Ascending aorta (tissue), 2 donors: ENCODE measurements around the gene GLDC. TPM values are rescaled to one million over a fixed set of nuclear protein-coding genes. Genes with fewer than 3 reads are reported as not detected.

Experiments used
- DNase-seq, 2 donors: peaks; one replicate each; pipeline ENCODE4 v3.0.0-alpha.2; 2019; ENCODE audit warnings: low spot score in 2 of 2
- H3K27ac ChIP-seq, 2 donors: fragments of 200-600 bp; sonication (generic); one replicate each; pipeline ENCODE4 v1.5.1; 2016 to 2017; ENCODE audit warnings: mild to moderate bottlenecking in 1 of 2
- H3K27me3 ChIP-seq: fragments of 200-600 bp; sonication (generic); one replicate; pipeline ENCODE4 v1.5.1; 2017
- H3K36me3 ChIP-seq, 2 donors: fragments of 200-600 bp; sonication (generic); one replicate each; pipeline ENCODE4 v1.5.1; 2016
- H3K4me1 ChIP-seq, 2 donors: fragments of 200-600 bp; sonication (generic); one replicate each; pipeline ENCODE4 v1.5.1; 2016 to 2017; ENCODE audit warnings: mild to moderate bottlenecking in 1 of 2
- H3K4me3 ChIP-seq, 2 donors: fragments of 200-600 bp; sonication (generic); one replicate each; pipeline ENCODE4 v1.5.1; 2016 to 2017; ENCODE audit warnings: mild to moderate bottlenecking in 1 of 2
- H3K9me3 ChIP-seq, 2 donors: fragments of 200-600 bp; sonication (generic); one replicate each; pipeline ENCODE4 v1.5.1; 2016
- intact Hi-C: fragments of 100-400 bp; cut with DNase I; formaldehyde crosslinking; loops from one replicate; pipeline ENCODE4 v1.15.1; 2023
- total RNA-seq: library from RNA; depleted of rRNA; stranded (reverse); fragments of >200 nt; gene quantifications from one replicate; pipeline ENCODE4 v1.1.0, GENCODE V29; 2016
- TF ChIP-seq, protein P1 (sequence below), 3 experiments: fragments of 200-600 bp in 2 of 3; fragments of 450-650 bp in 1 of 3; sonication (generic) in 2 of 3; IDR thresholded peaks; one replicate each; pipeline ENCODE4 v1.5.1; 2016 to 2019; ENCODE audit warnings: antibody characterized with exemption in 3 of 3, mild to moderate bottlenecking in 1 of 3, moderate library complexity in 1 of 3

Gene GLDC
- total RNA-seq, 1 donor from 2014 or later = 0.64 TPM

- H3K27me3 ChIP-seq = no peaks in the 10 kb centered on the region
- no peaks in the 10 kb centered on the region for H3K4me1 ChIP-seq
- H3K27ac ChIP-seq = no peak overlapping the region
- TF ChIP-seq, protein P1, sequence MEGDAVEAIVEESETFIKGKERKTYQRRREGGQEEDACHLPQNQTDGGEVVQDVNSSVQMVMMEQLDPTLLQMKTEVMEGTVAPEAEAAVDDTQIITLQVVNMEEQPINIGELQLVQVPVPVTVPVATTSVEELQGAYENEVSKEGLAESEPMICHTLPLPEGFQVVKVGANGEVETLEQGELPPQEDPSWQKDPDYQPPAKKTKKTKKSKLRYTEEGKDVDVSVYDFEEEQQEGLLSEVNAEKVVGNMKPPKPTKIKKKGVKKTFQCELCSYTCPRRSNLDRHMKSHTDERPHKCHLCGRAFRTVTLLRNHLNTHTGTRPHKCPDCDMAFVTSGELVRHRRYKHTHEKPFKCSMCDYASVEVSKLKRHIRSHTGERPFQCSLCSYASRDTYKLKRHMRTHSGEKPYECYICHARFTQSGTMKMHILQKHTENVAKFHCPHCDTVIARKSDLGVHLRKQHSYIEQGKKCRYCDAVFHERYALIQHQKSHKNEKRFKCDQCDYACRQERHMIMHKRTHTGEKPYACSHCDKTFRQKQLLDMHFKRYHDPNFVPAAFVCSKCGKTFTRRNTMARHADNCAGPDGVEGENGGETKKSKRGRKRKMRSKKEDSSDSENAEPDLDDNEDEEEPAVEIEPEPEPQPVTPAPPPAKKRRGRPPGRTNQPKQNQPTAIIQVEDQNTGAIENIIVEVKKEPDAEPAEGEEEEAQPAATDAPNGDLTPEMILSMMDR (IDR thresholded peaks at IDR 0.05) = no peak
- H3K36me3 ChIP-seq = no peaks in the 10 kb centered on the region
- intact Hi-C loops = no loop called here
- DNase-seq = no peak
- H3K4me3 ChIP-seq = no peak overlapping the region
- no peaks in the 10 kb centered on the region for H3K9me3 ChIP-seq
Observed at GRCh38 chr9:6592231-6592630, 53.3 kb downstream of the GLDC start.

DNA sequence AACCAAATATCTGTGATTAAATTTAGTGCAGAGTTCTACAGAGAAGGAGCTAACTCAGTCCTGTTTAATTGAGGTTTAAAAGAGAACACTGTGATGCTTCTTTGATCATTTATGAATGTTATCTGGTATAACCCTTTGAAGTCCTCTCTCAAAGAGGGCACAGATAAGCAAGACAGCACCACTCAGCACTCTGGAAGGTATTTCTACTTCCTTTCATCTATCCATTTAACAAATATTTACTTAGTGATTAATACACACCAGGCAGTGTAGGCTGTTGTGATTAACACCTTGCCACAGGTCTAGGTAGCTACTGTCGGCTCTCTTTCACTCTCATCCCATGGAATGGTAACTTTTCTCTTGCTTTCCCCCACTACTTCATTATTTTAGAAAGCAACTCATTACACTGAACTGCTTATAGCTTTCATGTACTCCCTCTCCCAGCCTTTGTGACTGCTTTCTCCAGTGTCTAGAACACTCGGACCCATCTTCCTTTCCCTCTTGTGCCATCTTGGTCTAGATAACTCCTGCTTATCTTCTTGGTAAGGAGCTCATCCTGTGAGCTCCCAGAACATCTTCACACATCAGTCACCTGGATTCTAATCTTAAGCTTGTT lies 54.7 kb downstream of the GLDC start:
- intact Hi-C loops = no loop called here
- Histone ChIP-seq H3K4me3 (no peak overlapping the region), H3K9me3 (no peaks in the 10 kb centered on the region), H3K27ac (no peak overlapping the region), H3K4me1 (no peaks in the 10 kb centered on the region), H3K27me3 (no peaks in the 10 kb centered on the region), H3K36me3 (no peaks in the 10 kb centered on the region)
- TF ChIP-seq, protein P1 (IDR thresholded peaks at IDR 0.05) = no peak
- DNase-seq = no peak

DNA sequence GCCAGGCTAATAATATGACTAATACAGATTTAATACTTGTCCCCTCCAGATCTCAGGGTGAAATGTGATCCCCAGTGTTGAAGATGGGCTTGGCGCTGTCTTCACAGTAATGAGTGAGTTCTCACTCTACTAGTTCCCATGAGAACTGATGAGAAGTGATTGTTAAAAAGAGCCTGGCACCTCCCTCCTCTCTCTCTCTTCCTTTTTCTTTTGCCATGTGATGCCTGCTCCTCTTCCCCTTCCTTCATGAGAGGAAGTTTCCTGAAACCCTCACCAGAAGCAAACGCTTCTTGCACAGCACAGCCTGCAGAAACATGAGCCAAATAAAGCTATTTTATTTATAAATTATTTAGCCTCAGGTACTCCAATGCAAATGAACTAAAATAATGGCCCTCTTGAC lies 55.2 kb downstream of the GLDC start:
- Histone ChIP-seq H3K4me3 (no peak overlapping the region), H3K4me1 (no peaks in the 10 kb centered on the region), H3K9me3 (no peaks in the 10 kb centered on the region), H3K36me3 (no peaks in the 10 kb centered on the region), H3K27ac (no peak overlapping the region), H3K27me3 (no peaks in the 10 kb centered on the region)
- intact Hi-C loops = no loop called here
- TF ChIP-seq, protein P1 (IDR thresholded peaks at IDR 0.05) = no peak
- DNase-seq = no peak

- intact Hi-C loops = loop anchor here (5.0 kb wide), 2 partner anchors 82 to 102 kb away; no protein-coding TSS in a partner anchor
Observed at GRCh38 chr9:6584881-6585597, 60.5 kb downstream of the GLDC start.

DNA sequence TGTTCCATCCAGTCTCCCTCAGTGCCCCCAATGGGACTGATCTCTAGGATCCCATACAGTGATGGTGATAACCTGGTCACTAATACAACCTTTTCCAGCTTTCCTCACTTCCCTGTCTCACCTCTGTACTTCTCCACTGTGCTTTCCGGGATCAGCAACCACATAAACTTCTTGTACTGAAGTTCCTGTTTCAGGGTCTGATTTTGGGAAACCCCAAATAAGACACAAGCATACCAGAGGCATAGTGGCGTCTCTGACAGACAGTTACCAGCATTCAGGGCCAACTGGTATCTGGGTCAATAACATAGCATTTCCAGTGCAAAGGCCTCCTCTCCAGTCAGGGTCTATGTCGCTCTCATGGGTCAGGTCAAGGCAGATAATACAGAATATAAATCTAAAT lies 64.3 kb downstream of the GLDC start:
- Histone ChIP-seq H3K4me3 (no peak overlapping the region), H3K4me1 (no peaks in the 10 kb centered on the region), H3K27me3 (no peaks in the 10 kb centered on the region), H3K36me3 (no peaks in the 10 kb centered on the region), H3K9me3 (no peaks in the 10 kb centered on the region), H3K27ac (no peak overlapping the region)
- intact Hi-C loops = no loop called here
- no peak for DNase-seq
- TF ChIP-seq, protein P1 (IDR thresholded peaks at IDR 0.05) = no peak

More at GRCh38 chr9:6584881-6585597, 60.5 kb downstream of the GLDC start:
- Histone ChIP-seq H3K4me3 (no peak overlapping the region), H3K9me3 (no peaks in the 10 kb centered on the region), H3K4me1 (no peaks in the 10 kb centered on the region), H3K27me3 (no peaks in the 10 kb centered on the region), H3K36me3 (no peaks in the 10 kb centered on the region), H3K27ac (no peak overlapping the region)
- DNase-seq = no peak
- TF ChIP-seq, protein P1 (IDR thresholded peaks at IDR 0.05) = peak; percentile 11 to 51 (median 32)
